BE2C (cell line): ENCODE measurements around the gene CENPL.
"Not testable (repeated sequence)": the region's sequence is repeated elsewhere in the genome, so short reads cannot be mapped to it uniquely, and the experiment has no call there.

Experiments used
- DNase-seq: peaks from one replicate; pipeline ENCODE4 v3.0.0-alpha.2; 2020
- H3K27me3 ChIP-seq: fragments of 250-450 bp; sonication (Bioruptor Pico); 2 replicates; pipeline ENCODE4 v1.5.1; 2020; ENCODE audit warnings: mild to moderate bottlenecking
- H3K36me3 ChIP-seq: fragments of 250-450 bp; sonication (Bioruptor Pico); 2 replicates; pipeline ENCODE4 v1.5.1; 2020; ENCODE audit warnings: mild to moderate bottlenecking
- H3K4me1 ChIP-seq: fragments of 250-450 bp; sonication (Bioruptor Pico); 2 replicates; pipeline ENCODE4 v1.5.1; 2020
- H3K4me3 ChIP-seq: 2 replicates; pipeline ENCODE4 v1.5.1; 2011; ENCODE audit warnings: low read depth, low read length
- H3K9me3 ChIP-seq: fragments of 250-450 bp; sonication (Bioruptor Pico); 2 replicates; pipeline ENCODE4 v1.5.1; 2020
- CTCF ChIP-seq: IDR thresholded peaks from 2 replicates; pipeline ENCODE4 v1.5.1; 2012; ENCODE audit warnings: mild to moderate bottlenecking, low read depth, low read length

CENPL gene

GRCh38 chr1:173798078-173798477 lies 26.6 kb downstream of the CENPL start:
- Histone ChIP-seq H3K4me3 (no peak overlapping the region), H3K9me3 (no peaks in the 10 kb centered on the region), H3K27me3 (no peaks in the 10 kb centered on the region), H3K36me3 (peaks cover 16% of the 10 kb centered on the region), H3K4me1 (no peaks in the 10 kb centered on the region; the same call in 1 of the 2 replicates)
- DNase-seq, result no peak
- no peak for TF ChIP-seq CTCF

GRCh38 chr1:173789841-173790240 lies 34.8 kb downstream of the CENPL start:
- Histone ChIP-seq H3K36me3 (peaks cover 6% of the 10 kb centered on the region), H3K4me1 (no peaks in the 10 kb centered on the region), H3K9me3 (no peaks in the 10 kb centered on the region; the same call in 1 of the 2 replicates), H3K4me3 (no peak overlapping the region), H3K27me3 (no peaks in the 10 kb centered on the region)
- no peak for TF ChIP-seq CTCF
- DNase-seq, result no peak

GRCh38 chr1:173784997-173785396 lies 39.7 kb downstream of the CENPL start:
- no peak overlapping the region for H3K4me3 ChIP-seq
- no peaks in the 10 kb centered on the region for H3K9me3 ChIP-seq
- peaks cover 18% of the 10 kb centered on the region for H3K36me3 ChIP-seq
- no peak for DNase-seq
- H3K4me1 ChIP-seq, result no peaks in the 10 kb centered on the region
- no peaks in the 10 kb centered on the region for H3K27me3 ChIP-seq
- TF ChIP-seq CTCF, result no peak

- Histone ChIP-seq H3K9me3 (no peaks in the 10 kb centered on the region), H3K4me3 (no peak overlapping the region), H3K4me1 (no peaks in the 10 kb centered on the region), H3K27me3 (no peaks in the 10 kb centered on the region), H3K36me3 (peaks cover 29% of the 10 kb centered on the region)
- no peak for TF ChIP-seq CTCF
- DNase-seq, result no peak
Measured at GRCh38 chr1:173779936-173780335, 44.7 kb downstream of the CENPL start.

GRCh38 chr1:173775578-173776226 lies 49.0 kb downstream of the CENPL start:
- Histone ChIP-seq H3K4me1 (no peaks in the 10 kb centered on the region), H3K9me3 (no peaks in the 10 kb centered on the region), H3K27me3 (no peaks in the 10 kb centered on the region), H3K36me3 (peaks cover 20% of the 10 kb centered on the region), H3K4me3 (no peak overlapping the region)
- TF ChIP-seq CTCF, result no peak
- DNase-seq, result no peak

- Histone ChIP-seq H3K4me1 (no peaks in the 10 kb centered on the region), H3K4me3 (no peak overlapping the region), H3K9me3 (no peaks in the 10 kb centered on the region), H3K36me3 (peaks cover 14% of the 10 kb centered on the region), H3K27me3 (no peaks in the 10 kb centered on the region)
- no peak for DNase-seq
- TF ChIP-seq CTCF, result no peak
Measured at GRCh38 chr1:173771560-173771959, 53.1 kb downstream of the CENPL start.

GRCh38 chr1:173770330-173770729 lies 54.4 kb downstream of the CENPL start:
- not testable (repeated sequence) for H3K4me3 ChIP-seq, H3K9me3 ChIP-seq, H3K36me3 ChIP-seq, DNase-seq, H3K27me3 ChIP-seq, H3K4me1 ChIP-seq
